HEK293T (cell line): Measurements from ENCODE around the gene KLK6.

ENCODE experiments used
- CTCF ChIA-PET: fragments of 350-600 bp; formaldehyde crosslinking; extraction: SDS; loops from one replicate; lab custom pipeline; 2021; ENCODE audit warnings: antibody characterized with exemption, inconsistent platforms; lab: Yijun Ruan, JAX
- POLR2A ChIA-PET: fragments of 350-600 bp; formaldehyde crosslinking; extraction: SDS; loops from one replicate; lab custom pipeline; 2020; ENCODE audit warnings: antibody characterized with exemption, inconsistent platforms; lab: Yijun Ruan, JAX
- DNase-seq: peaks from one replicate; pipeline ENCODE4 v3.0.0; 2012; ENCODE audit warnings: mixed read lengths; ENCODE audit errors: extremely low spot score
- ARNT ChIP-seq: fragments of 450-650 bp; IDR thresholded peaks from 2 replicates; pipeline ENCODE4 v1.6.1; 2017; ENCODE audit warnings: mild to moderate bottlenecking
- BHLHE40 ChIP-seq: fragments of 450-650 bp; IDR thresholded peaks from 2 replicates; pipeline ENCODE4 v1.6.1; 2016; ENCODE audit warnings: mild to moderate bottlenecking, moderate library complexity, borderline replicate concordance
- CTBP1 ChIP-seq: fragments of 450-650 bp; IDR thresholded peaks from 2 replicates; pipeline ENCODE4 v1.6.1; 2016; ENCODE audit warnings: borderline replicate concordance
- ELF4 ChIP-seq: fragments of 450-650 bp; IDR thresholded peaks from 2 replicates; pipeline ENCODE4 v1.6.1; 2017; ENCODE audit warnings: antibody characterized with exemption
- FOXA1 ChIP-seq: fragments of 450-650 bp; IDR thresholded peaks from 2 replicates; pipeline ENCODE4 v1.6.1; 2016; ENCODE audit warnings: mild to moderate bottlenecking
- FOXK2 ChIP-seq: fragments of 450-650 bp; IDR thresholded peaks from 2 replicates; pipeline ENCODE4 v1.6.1; 2016; ENCODE audit warnings: mild to moderate bottlenecking
- FOXM1 ChIP-seq: fragments of 450-650 bp; IDR thresholded peaks from 2 replicates; pipeline ENCODE4 v1.6.1; 2017; ENCODE audit warnings: mild to moderate bottlenecking, borderline replicate concordance
- HDGF ChIP-seq: fragments of 450-650 bp; IDR thresholded peaks from 2 replicates; pipeline ENCODE4 v1.6.1; 2017; ENCODE audit warnings: antibody characterized with exemption, borderline replicate concordance
- L3MBTL2 ChIP-seq: fragments of 450-650 bp; conservative IDR thresholded peaks from 2 replicates; pipeline ENCODE4 v1.6.1; 2016; ENCODE audit warnings: mild to moderate bottlenecking
- LEF1 ChIP-seq: fragments of 450-650 bp; IDR thresholded peaks from 2 replicates; pipeline ENCODE4 v1.6.1; 2017; ENCODE audit warnings: mild to moderate bottlenecking, borderline replicate concordance
- NFRKB ChIP-seq: fragments of 450-650 bp; IDR thresholded peaks from 2 replicates; pipeline ENCODE4 v1.6.1; 2016; ENCODE audit warnings: mild to moderate bottlenecking, moderate library complexity
- SP1 ChIP-seq: fragments of 450-650 bp; IDR thresholded peaks from 2 replicates; pipeline ENCODE4 v1.6.1; 2017
- SUZ12 ChIP-seq: fragments of 450-650 bp; IDR thresholded peaks from 2 replicates; pipeline ENCODE4 v1.6.1; 2016; ENCODE audit warnings: mild to moderate bottlenecking
- TARDBP ChIP-seq: fragments of 450-650 bp; IDR thresholded peaks from 2 replicates; pipeline ENCODE4 v1.6.1; 2016
- ZNF384 ChIP-seq: fragments of 450-650 bp; IDR thresholded peaks from 2 replicates; pipeline ENCODE4 v1.6.1; 2016
- TF ChIP-seq, protein P1 (sequence below): fragments of 450-650 bp; IDR thresholded peaks from 2 replicates; pipeline ENCODE4 v1.6.1; 2016

Gene KLK6

DNA sequence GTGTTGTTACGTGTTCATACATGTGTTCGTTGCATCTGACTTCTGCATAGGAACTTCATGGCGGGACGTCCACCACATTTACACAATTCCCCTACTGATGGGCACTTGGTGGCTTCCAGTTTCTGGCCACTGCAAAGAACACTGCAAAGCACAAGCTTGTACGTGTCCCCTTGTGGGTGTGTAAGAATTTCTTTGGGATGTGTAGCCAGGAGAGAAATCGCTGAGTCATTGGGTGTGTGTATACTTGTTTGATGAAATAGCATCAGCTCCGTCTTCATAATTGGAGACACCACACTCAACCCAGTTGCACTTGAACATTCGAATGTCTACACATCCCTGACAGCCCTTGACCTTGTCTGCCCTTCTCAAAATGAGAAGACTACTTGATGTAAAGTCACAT, 35.8 kb downstream of the KLK6 start:
- no peak for DNase-seq
- TF ChIP-seq TARDBP (no peak), CTBP1 (no peak), HDGF (no peak), BHLHE40 (no peak), FOXM1 (no peak), SUZ12 (no peak), ARNT (no peak), FOXA1 (no peak), LEF1 (no peak), SP1 (no peak), ZNF384 (no peak), NFRKB (no peak), L3MBTL2 (no peak), FOXK2 (no peak), ELF4 (no peak)
- TF ChIP-seq, protein P1, sequence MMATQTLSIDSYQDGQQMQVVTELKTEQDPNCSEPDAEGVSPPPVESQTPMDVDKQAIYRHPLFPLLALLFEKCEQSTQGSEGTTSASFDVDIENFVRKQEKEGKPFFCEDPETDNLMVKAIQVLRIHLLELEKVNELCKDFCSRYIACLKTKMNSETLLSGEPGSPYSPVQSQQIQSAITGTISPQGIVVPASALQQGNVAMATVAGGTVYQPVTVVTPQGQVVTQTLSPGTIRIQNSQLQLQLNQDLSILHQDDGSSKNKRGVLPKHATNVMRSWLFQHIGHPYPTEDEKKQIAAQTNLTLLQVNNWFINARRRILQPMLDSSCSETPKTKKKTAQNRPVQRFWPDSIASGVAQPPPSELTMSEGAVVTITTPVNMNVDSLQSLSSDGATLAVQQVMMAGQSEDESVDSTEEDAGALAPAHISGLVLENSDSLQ = no peak
- ChIA-PET CTCF (no interaction called here), POLR2A (no interaction called here)

DNA sequence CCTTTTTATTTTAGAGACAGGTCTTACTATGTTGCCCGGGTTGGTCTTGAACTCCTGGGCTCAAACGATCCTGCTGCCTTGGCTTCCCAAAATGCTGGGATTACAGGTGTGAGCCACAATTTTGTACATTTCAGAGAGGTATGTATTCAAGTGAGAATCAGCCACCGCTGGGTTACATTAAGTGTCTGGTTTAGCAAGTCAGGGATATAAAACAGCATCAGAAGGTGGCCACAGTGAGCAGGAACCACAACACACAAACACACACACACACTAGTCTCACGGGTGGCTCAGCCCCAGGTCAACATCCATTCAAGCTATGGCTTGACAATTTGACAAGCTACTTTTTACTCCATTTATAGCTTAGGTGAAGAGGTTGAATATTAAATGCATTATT, 36.7 kb downstream of the KLK6 start:
- no peak for DNase-seq
- TF ChIP-seq TARDBP (no peak), CTBP1 (no peak), FOXK2 (no peak), SUZ12 (no peak), FOXM1 (no peak), NFRKB (no peak), LEF1 (no peak), L3MBTL2 (no peak)
- TF ChIP-seq, protein P1 = no peak
- POLR2A ChIA-PET = no interaction called here
- CTCF ChIA-PET = no interaction called here

DNA sequence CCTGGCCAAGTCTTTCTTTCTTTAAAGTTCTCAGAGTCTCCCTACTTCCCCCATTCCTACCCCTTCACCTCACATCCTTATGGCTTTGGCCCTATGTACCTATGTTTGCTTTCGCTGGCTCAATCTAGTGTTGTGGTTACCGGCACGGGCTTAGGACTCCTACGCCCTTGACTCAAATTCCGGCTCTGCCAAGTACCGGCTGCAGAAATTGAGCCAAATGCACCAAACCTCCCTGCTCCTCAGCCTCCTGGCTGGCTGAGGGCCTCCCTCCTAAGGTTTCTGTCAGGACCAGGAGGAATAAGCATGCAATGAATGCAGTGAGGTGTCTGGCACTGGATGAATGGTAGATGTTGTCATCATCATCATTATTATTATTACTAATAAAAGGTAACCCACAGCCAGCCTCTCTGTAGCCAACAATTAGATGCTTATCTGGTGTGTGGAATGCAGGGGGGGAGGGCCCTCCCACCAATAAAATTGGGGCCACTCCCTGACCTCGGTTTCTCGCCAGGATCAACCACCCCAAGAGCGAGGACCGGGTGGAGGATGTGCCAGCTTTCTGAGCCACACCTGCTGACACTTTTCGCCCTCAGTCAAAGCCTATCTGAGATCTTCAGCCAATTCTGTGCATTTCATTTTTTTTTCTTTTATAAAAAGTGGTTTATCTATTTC, 37.2 kb downstream of the KLK6 start:
- CTCF ChIA-PET = interaction anchor here (0.8 kb wide), 1 partner anchor 84 kb away, joined by 3 read pairs; no protein-coding TSS in a partner anchor
- TF ChIP-seq HDGF (no peak), CTBP1 (no peak), NFRKB (no peak), ZNF384 (no peak), SP1 (no peak), ELF4 (no peak)
- TF ChIP-seq, protein P1 = no peak
- no peak for DNase-seq

DNA sequence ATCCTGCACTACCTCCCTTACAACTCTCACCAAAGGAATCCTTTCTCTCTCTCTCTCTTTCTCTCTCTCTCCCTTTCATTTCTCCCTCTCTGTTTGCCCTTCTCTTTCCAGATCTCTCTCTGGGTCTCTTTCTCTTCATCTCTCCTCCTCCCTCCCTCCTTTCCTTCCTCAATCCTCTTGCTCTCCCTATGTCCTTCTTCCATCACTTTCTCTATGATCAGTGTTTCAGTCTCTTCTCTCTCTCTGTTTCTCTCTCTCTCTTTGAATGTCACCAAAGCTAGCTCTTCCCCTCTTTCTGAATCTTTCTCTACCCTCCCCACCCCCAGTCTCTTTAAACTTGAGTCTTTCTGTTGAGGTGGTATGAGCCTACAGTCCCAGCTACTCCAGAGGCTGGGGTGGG, 38.4 kb downstream of the KLK6 start:
- TF ChIP-seq L3MBTL2 (no peak), FOXA1 (no peak), HDGF (no peak), FOXK2 (no peak)
- POLR2A ChIA-PET = no interaction called here

More for the DNA sequence above, 37.2 kb downstream of the KLK6 start:
- POLR2A ChIA-PET = no interaction called here

DNA sequence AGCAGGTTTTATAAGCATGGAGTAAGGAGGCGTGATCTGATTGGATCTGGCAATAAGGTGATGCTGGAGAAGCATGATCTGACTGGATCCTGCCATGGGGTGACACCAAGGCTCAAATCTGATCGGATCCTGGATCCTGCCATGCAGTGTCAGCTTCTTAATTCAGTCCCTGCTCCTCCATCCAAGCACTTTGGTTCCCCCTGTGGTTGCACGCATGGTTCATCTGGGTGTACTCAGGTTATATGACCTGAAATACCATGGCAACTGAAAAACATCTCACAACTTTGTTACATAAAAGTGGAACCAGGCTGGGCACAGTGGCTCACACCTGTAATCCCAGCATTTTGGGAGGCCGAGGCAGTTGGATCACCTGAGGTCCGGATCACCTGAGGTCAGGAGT, 40.6 kb downstream of the KLK6 start:
- ChIA-PET POLR2A (no interaction called here), CTCF (no interaction called here)
- TF ChIP-seq FOXK2 (no peak), FOXA1 (no peak), SP1 (no peak), TARDBP (no peak), NFRKB (no peak), SUZ12 (no peak), CTBP1 (no peak)
- no peak for DNase-seq

More for the DNA sequence above, 38.4 kb downstream of the KLK6 start:
- CTCF ChIA-PET = interaction anchor here (1.1 kb wide), 1 partner anchor 90 kb away, joined by 3 read pairs; no protein-coding TSS in a partner anchor
- no peak for DNase-seq

DNA sequence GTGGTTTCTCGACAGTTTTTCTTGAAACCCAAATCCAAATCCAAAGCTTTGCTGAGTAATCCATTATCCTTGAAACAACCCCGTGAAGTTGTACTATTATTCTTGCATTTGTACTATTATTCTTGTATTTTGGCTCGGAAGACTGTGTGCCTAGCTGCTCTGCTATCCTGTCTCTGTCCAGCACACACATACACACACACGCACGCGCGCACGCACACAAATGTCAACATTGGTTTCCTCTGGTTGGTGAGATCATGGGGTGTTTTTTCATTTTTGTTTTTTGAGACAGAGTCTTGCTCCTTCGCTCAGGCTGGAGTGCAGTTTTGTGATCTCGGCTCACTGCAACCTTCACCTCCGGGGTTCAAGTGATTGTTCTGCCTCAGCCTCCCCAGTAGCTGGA, 43.2 kb downstream of the KLK6 start:
- CTCF ChIA-PET = no interaction called here
- DNase-seq = no peak
- TF ChIP-seq ZNF384 (no peak), LEF1 (no peak), NFRKB (no peak), SP1 (no peak), CTBP1 (no peak), BHLHE40 (no peak), FOXK2 (no peak), SUZ12 (no peak), L3MBTL2 (no peak)
- POLR2A ChIA-PET = no interaction called here

DNA sequence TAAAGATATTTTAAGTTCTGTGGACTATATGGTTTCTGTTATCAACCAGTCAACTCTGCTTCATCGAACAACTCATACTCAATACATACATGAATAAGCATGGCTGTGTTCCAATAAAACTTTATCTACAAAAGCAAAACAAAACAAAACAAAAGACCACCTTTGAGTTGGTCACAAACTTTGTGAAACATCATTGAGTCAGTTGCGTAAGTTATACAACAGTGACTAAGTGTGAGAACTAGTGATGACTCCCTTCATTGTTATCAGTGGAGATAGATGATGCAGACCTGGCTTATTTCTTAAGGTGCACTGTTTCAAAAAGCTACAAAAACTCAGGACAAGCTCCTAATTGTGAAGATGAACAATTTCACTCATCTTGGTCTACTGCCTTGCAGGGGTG, 43.7 kb downstream of the KLK6 start:
- ChIA-PET CTCF (no interaction called here), POLR2A (no interaction called here)
- TF ChIP-seq CTBP1 (no peak), FOXK2 (no peak), BHLHE40 (no peak), LEF1 (no peak), TARDBP (no peak), FOXM1 (no peak), ELF4 (no peak), FOXA1 (no peak), L3MBTL2 (no peak), HDGF (no peak)
- TF ChIP-seq, protein P1 = no peak
- no peak for DNase-seq
